HG03039 (cell line): Measurements from ENCODE around the gene IPO9.
"Not testable (repeated sequence)": the region's sequence is repeated elsewhere in the genome, so short reads cannot be mapped to it uniquely, and the experiment has no call there.

Source experiments
- ATAC-seq: cut with Tn5 transposase; IDR thresholded peaks from one replicate; pipeline ENCODE4 v1.9.1; 2021; ENCODE audit warnings: mild to moderate bottlenecking, moderate library complexity; ENCODE audit not compliant: unreplicated experiment

IPO9 gene

GRCh38 chr1:201808633-201808990, 20.3 kb upstream of the IPO9 start:
- ATAC-seq = no peak

GRCh38 chr1:201809876-201810275, 19.1 kb upstream of the IPO9 start:
- ATAC-seq = no peak

GRCh38 chr1:201810466-201811216, 18.3 kb upstream of the IPO9 start:
- ATAC-seq = no peak

GRCh38 chr1:201813226-201813625, 15.7 kb upstream of the IPO9 start:
- ATAC-seq = no peak

- ATAC-seq = no peak
Observed at GRCh38 chr1:201816309-201816854, 12.6 kb upstream of the IPO9 start.

GRCh38 chr1:201818971-201819750, 9.8 kb upstream of the IPO9 start:
- no peak for ATAC-seq

- ATAC-seq = no peak
Observed at GRCh38 chr1:201820413-201820812, 8.5 kb upstream of the IPO9 start.

GRCh38 chr1:201825245-201825644, 3.7 kb upstream of the IPO9 start:
- no peak for ATAC-seq

GRCh38 chr1:201826830-201827229, 2.1 kb upstream of the IPO9 start:
- no peak for ATAC-seq

- no peak for ATAC-seq
Observed at GRCh38 chr1:201827321-201828216, 1.4 kb upstream of the IPO9 start.

GRCh38 chr1:201828217-201828819, 639 bp upstream of the IPO9 start:
- no peak for ATAC-seq

- ATAC-seq = no peak
Observed at GRCh38 chr1:201831371-201831770, 2.4 kb downstream of the IPO9 start.

- no peak for ATAC-seq
Observed at GRCh38 chr1:201834621-201835020, 5.7 kb downstream of the IPO9 start.

- no peak for ATAC-seq
Observed at GRCh38 chr1:201838381-201838780, 9.4 kb downstream of the IPO9 start.

GRCh38 chr1:201839089-201839488, 10.1 kb downstream of the IPO9 start:
- ATAC-seq = not testable (repeated sequence)

- no peak for ATAC-seq
Observed at GRCh38 chr1:201840055-201840454, 11.1 kb downstream of the IPO9 start.

GRCh38 chr1:201840490-201840889, 11.5 kb downstream of the IPO9 start:
- no peak for ATAC-seq

- no peak for ATAC-seq
Observed at GRCh38 chr1:201841265-201841912, 12.4 kb downstream of the IPO9 start.

GRCh38 chr1:201842472-201843027, 13.6 kb downstream of the IPO9 start:
- no peak for ATAC-seq
